Measurements from ENCODE around the gene PRKG1.

- TF ChIP-seq, protein P1, sequence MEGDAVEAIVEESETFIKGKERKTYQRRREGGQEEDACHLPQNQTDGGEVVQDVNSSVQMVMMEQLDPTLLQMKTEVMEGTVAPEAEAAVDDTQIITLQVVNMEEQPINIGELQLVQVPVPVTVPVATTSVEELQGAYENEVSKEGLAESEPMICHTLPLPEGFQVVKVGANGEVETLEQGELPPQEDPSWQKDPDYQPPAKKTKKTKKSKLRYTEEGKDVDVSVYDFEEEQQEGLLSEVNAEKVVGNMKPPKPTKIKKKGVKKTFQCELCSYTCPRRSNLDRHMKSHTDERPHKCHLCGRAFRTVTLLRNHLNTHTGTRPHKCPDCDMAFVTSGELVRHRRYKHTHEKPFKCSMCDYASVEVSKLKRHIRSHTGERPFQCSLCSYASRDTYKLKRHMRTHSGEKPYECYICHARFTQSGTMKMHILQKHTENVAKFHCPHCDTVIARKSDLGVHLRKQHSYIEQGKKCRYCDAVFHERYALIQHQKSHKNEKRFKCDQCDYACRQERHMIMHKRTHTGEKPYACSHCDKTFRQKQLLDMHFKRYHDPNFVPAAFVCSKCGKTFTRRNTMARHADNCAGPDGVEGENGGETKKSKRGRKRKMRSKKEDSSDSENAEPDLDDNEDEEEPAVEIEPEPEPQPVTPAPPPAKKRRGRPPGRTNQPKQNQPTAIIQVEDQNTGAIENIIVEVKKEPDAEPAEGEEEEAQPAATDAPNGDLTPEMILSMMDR (IDR thresholded peaks at IDR 0.05; ENCODE audit: insufficient read depth, low read length), result no peak
- TF ChIP-seq POLR2AphosphoS5 (IDR thresholded peaks at IDR 0.05; ENCODE audit: low read depth), result no peak
- TF ChIP-seq GABPA (IDR thresholded peaks at IDR 0.05; ENCODE audit: low read depth), result no peak
- no peak for TF ChIP-seq REST (IDR thresholded peaks at IDR 0.05; ENCODE audit: insufficient replicate concordance, low read depth)
- TF ChIP-seq SPI1 (IDR thresholded peaks at IDR 0.05; ENCODE audit: borderline replicate concordance, low read depth), result no peak
Measured at GRCh38 chr10:52121688-52122087, 1047.4 kb downstream of the PRKG1 start.

All from HL-60 (cell line).